Measurements from ENCODE around the gene NKD1.

NKD1 gene

DNA sequence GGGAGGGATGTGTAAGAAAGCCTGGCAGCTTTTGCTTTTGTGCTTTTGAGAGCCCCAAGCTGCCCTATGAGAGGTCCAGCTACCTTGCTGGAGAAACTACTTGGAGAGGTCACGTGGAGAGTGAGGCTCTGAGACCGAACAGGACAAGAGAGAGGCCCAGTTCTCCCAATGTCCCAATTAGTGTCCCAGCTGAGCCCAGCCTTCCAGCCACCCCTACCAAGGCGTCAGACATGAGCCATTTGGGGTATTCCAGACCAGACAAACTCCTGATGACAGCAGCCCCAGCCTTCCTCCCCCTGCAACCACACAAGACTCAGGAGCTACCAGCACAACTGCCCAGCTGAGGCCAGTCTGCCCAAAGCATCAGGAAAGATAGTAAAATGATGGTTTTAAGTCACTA lies 35.0 kb downstream of the NKD1 start:
- no peak for DNase-seq

DNA sequence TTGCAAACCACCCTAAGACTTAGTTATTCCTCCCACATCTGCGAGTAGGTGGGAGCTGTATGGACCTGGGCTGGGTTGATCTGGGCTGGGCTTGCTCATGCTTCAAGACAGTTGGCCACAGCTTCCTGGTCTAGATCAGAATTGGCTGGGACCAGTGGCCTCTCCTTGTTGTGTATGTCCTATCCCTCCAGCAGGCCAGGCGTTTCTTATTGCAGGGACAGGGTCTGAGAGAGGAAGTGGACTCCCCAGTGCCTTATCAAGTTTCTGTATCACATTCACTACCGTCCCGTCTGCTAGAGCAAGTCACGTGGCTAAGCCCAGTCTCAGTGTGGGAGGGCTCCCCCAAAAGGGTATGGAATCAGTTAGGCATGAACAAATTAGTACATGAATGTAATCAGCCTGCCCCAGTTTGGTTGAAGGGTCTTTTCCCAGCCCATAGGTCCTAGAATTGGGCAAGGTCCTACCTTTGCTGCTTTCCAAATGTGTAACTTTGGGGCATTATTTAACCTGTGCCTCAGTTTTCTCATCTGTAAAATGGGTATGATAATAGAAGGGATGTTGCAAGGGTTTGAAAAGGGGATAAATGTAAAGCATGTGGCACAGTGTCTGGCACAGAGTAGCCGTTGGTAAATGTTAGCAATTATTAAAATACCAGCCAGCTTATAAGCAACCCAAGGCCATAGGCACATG lies 36.0 kb downstream of the NKD1 start:
- no peak for DNase-seq

DNA sequence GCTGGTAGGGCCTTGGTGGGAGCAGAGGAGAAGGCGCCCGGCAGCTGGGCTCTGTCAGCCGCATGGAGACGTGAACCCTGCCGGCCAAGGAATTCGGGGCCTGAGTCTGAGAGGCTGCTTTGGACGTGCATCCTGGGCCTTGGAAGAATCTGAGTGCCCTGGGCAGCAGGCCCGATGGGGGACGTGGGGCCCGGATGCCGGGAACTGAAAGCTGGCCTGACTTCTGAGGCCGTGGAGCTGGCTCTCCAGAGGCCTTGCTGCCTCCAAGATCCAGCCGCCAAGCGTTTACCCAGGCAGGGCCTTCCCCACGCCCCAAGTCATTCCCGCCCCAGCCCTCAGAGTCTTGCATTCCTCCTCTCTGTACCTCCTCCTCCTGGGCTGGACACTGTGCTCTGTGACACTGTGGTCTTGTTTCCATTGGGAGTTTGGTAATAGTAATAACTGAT lies 37.2 kb downstream of the NKD1 start:
- DNase-seq: no peak

DNA sequence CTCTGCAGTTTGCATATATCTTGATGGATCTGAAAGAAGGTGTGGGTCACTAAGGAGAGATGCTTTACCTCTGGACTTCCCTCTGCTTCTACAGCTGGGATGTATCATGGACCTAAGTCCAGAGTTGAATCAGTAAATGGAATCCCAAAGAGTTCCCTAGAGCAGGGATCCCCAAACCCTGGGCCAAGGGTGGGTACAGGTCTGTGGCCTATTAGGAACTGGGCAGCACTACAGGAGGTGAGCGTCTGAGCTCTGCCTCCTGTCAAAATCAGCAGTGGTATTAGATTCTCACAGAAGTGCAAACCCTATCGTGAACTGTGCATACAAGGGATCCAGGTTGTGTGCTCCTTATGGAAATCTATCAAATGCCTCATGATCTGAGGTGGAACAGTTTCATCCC lies 39.3 kb downstream of the NKD1 start:
- no peak for DNase-seq

DNA sequence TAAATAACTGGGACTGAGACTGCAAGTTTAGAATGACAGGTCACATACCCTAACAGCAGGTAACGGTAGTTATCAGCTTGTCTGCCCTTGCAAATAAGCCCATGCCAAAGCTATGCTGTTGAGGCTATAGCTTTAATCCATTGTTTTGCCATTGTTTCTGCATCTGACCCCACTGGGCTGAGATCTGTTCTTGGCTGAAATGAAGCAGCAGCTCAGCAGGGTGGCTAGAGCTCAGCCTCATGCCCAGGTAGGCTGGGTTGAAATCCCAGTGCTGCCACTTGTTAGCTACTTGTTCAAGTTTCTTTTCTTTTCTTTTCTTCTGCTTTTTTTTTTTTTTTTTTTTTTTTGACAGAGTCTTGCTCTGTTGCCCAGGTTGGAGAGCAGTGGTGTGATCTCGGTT lies 40.1 kb downstream of the NKD1 start:
- no peak for DNase-seq

DNA sequence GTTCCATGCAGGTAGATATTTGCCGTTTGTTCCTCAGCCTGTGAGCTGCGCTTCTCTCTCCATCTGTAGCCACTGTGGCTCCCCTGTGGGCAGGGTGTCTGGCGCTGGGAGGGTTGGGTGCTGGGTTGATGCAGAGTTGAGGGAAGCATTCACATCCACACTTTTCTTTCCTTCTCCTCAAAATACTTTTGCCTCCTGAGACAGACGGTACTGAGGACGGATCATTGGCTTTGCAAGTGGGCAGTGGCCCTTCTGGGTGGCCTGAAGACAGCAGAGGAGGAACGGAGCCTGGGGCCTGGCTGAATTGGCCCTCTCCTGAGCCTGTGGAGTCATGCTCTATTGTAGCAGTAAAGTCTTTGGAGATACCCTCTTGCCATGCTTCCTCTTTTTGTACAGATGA lies 43.0 kb downstream of the NKD1 start:
- DNase-seq: no peak

DNA sequence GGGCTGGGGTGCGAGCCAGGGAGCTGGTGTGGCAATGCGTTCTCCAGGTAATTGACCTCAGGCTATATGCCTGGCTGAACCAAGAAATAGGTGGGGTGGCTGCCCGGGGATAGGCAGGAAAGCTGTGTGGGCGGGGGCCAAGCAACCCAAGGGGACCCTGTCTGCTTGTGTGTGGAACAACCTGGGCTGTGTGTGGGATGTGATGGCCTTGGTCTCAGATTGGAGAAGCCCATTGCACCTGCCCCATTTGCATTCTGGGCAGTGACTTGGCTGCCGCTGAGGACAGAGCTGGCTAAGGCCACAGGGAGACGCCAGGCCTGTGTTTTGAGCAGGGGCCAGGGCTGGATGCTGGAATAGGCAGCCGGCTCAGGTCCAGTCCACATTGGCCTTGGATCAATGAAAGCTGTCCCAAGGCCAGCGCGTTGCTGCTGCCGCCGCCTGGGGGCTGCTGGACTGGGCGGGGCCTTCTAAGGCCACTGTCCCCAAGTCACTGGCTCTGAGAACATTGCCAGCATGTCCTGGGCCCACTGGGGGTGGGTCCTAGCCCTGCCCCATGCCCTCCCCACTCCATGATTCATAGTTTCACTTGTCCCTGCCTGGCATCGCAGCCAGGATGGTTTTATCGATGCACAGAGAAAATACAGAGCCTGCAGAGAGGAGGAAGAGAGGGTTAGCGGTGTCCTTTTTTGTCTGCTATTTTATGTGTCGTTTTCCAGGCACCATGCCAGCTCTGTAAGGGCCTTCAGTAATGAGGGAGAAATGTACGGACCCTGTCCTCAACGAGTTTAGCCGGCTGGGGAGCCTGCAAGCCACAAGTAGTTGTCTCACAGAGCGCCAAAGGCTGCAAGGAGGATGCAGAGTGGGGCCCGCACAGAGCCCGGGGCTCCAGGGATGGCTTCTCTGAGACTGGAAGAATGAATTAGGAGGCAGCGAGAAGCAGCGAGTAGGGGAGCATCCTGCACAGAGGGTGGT lies 43.9 kb downstream of the NKD1 start:
- no peak for DNase-seq

DNA sequence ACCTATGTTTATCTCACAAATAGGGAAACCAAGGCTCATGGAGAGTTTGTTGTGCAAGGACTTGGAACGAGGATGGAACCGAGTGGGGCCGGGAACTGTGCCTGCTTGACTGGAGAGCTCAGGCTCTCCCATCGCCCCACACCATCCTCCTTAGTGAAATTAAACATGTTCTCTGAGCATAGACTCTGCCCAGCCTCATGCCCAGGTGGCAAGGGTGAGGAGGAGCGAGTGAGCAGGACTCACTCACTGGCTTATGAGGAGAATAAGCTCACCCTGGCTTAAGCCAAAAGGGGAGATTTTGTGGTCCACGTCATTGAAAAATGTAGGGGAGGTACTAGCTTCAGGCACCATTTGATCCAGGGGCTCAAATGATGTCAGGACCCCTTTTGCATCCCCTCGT lies 44.8 kb downstream of the NKD1 start:
- no peak for DNase-seq

DNA sequence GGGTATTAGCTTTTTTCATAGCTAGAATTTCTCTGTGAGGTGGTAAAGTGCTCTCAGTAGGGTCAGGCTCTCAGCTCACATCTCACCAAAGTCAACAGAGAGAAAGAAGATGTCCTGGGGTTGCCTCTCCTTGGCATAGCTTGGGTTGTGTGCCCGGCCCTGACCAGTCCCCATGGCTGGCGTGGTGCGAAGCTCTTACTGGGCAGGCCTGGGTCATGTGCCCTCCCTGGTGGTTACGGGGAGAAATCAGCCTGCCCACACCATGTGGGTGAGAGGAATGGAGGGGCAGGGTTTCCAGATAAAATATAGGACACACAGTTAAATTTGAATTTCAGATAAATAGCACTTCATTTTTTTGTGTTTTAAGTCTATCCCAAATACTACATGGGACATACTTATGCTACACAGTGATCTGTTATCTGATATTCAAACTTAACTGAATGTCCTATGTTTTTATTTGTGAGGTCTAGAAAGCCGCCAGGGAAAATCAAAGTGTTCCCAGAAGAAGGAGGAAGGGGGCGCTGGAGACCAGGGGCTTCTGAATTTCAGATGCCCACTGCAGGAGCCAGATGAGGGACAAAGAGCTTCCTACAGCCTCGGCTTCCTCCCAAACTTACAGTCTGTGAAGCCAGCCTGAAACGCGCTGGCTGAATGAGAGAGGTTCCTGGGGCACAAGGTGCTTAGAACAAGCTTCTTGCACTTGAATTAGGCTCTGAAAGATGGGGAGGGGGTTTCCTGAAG lies 45.4 kb downstream of the NKD1 start:
- no peak for DNase-seq

DNA sequence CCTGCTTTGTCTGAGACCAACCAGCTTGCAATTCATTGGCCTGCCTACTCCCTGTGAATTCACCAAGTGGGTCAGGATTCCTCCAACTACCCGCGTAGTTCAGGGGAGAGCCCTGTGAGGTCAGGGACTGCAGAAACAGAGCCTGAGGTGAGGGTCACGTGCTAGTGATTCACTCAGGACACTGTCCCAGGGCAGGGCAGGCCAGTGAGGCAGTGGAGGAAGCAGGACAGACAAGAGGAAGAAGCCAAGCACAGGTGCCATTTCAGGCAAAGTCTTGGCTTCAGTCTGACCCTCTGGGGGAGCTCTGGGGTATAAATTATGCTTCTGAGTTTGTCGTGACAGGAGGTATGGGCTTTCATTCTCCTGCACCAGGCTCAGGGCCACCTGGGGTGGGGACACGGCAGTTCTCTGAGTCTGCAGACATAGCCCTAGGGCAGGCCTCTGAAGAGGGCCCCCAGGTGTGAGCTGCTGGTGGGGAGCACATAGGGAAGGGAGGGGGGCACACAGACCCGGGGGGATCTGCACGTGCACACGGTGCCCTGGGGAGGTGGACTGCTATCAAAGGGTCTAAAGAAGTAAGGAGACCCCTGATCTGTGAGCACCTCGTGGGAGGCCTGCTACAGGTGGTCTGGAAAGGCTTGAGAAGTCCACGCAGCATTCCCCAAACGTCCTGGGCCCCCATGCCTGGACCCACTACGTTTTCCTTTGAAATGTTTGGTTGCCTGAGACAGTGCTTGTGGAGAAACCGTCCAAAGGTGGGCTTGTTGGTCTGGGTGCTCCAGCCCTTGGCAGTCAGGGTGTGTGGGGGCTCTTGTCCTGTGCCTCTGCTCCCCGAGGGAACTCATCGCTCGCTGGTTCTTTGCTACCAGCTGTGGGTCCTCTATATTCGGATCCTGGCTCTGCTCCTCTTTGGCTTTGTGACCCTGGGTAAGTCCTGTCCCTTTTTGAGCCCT lies 46.4 kb downstream of the NKD1 start:
- DNase-seq: no peak

DNA sequence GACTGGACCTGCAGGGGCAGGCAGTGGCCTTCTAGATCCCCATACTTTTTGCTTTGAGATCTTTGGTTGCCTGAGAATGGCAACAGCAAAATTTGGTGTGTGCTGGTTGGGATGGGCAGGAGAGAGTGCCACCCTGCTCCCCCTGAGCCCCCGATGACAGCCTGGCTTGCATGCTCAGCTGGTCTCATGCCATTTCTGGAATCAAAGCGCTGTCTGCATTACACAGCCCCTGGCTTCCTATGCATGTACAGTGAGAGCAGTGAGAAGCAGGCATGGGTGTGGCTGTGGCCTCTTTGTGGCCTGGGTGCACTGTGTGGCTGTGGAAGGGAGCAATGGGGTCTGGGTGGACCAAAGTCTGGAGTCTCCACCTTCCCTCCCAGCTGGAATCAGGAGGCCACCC lies 47.7 kb downstream of the NKD1 start:
- no peak for DNase-seq

DNA sequence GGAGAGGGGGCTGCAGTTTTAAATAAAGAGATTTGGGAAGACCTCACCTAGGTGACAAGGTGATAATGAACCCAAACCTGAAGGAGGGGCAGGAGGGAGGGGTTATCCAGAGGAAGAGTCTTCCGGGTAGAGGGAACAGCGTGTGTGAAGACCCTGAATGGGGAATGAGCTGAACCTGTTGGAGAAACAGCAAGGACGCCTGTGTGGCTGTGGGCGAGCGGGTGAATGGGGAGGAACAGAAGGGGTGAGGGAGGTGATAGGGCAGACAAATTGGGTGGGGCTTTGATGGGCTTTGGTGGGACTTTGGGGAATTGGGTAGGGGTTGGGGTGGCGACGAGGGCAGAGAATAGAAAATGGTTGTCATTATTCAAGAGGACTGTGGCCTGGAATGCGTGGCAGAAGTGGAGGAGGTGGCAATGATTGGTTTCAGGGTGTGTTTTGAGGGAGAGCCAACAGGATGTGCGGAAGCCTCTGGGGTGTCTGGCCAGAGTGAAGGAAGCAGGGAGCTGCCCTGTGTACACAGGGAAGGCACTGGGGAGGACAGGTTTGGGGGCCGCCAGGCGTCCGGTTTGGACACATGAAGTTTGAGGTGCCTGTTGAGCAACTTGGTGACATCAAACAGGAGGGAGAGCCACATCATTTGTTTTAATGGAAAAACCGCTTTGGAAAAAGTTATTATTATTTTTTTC lies 48.7 kb downstream of the NKD1 start:
- no peak for DNase-seq

DNA sequence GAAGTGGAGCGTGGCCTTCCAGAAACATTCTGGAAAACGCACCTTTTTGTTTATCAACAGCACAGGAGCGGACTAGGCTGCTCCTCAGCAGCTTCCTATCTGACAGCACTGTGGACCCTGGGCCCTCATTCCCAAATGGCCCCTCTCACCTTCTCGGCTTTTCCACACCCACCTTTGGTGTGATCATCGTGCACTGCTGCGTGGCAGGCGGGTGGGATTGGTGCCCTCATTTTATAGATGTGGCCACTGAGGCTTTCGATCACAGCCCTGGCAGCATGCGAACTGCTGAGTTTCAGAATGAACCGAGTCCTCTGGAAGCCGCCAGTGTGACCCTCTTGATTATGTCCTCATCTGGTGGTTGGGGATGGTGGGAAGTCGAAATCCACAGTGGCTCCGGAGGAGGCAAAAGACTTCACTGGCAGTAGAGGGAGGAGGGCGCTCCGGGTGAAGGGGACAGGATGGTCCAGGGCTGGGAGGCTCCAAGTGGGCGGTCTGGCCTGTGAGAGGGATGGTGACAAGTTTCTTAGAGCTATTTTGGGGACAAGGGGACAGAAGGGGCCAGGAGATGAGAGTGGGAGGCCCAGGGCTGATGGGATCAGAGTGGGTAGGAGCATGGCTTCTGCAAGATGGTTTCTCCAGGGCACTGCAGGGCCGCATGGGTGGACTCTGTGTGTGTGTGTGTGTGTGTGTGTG lies 49.5 kb downstream of the NKD1 start:
- no peak for DNase-seq

DNA sequence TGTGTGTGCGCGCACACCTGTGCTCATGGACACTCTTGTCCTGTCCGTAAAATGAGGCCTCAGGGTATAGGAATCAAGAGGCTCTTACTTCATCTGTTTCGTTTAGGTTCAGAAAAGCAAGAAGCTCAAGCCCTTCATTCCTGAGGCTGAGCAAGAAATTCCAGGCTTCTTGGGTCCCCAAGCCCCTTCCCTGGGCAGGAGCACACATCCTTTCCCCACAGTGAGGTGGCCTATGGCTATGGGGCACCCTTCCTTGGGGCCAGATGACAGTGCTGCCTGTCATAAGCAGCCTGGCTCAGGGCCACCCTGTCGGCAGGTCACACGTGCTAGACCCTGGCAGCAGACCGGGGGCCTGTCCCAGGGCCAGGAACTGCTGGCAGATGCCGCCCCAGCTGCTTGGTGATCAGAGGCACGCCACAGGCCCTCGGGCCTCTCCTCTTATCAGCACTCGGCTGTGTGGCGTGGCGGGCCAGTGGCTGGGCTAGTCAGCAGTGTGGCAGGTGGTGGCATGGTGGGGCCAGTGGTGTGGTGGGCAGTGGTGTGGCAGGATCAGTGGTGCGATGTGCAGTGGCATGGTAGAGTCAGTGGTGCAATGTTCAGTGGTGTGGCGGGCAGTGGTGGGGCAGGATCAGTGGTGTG lies 50.2 kb downstream of the NKD1 start:
- no peak for DNase-seq

DNA sequence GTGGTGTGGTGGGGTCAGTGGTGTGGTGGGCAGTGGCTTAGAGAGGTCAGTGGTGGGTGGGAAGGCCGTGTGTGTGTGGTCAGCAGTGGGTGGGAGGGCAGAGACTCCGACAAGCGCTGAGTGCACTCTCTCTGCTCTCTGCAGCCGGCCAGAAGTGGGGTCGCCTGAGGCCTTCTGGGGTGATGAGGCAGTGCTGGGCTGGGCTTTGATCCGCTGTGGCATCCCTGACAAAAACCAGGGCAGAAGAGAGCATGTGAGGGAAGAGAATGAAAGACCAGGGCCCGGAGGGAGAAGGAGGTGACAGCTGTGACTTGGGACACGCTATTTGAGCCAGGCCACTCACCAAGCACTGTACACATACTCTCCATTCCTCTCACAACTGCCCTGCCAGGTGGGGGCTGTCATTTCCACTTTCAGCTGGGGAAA lies 50.8 kb downstream of the NKD1 start:
- DNase-seq: no peak

DNA sequence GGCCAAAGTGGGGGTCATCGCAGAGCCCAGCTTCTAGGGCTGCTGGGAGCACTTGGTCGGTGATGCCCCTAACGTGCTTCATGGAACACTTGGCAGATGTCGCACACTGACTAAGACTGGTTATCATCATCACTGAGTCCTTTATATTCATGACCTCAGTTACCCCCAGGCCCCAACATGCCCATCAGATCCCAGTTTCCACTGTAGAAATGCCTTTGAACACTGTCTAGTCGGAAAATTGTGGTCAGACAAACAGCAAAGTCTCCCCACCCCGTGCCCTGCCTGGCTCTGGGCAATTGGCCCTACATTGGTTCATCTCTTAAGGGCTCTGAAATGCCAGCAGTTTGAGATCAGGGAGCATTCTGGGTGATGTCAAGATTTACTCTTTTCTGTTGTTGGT lies 51.3 kb downstream of the NKD1 start:
- DNase-seq: no peak

DNA sequence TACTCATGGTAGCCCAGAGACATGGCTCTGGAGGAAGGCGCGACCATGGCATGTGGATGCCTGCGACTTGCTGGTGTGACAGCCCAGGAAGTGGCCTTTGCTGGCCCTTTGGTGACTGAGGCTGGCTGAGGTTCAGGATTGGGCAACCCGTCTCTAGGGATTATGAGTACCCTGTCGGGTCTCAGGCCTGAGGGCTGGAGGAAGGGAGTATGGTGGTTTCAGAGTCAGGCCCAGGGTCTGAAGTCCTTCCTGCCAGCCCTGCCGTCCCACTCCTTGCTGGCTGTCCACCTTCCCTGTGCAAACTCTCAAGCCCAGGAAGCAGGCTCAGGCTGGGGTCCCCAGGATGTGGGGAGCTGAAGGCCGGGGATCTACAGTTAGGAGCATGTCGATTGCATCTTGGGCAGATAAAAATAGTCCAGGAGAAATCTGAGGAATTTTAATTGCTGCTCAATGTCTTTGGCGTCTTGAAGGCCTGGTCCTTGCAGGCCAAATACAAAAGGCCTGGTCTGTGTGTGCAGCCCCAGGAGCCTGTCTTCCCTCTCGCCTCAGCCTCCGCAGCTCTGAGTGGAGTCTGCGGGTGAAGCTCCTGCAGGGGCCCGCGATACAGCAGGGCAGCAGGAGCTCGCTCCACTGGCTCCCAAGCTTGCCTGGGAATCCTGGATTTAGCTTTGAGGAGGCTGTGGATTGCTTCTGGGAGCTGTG lies 52.5 kb downstream of the NKD1 start:
- DNase-seq: no peak

DNA sequence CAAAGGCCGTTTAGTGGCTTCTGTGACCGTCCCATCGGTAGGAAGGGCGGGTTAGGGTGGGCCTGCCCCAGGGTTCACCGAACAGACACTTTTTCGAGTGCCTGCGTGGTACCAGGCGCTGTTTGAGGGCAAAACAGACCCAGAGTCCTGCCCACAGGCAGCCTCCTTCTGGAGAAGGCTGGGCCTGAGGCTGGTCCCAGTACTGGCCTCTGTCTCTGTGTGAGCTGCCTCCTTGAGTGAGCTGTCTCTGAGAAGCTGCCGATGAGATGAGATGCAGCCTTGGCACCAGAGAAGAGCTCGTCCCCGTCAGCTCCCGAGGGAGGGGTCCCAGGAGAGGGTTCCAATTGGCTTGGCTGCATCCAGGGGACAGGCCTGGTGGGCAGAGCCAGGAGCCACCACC lies 53.1 kb downstream of the NKD1 start:
- DNase-seq: no peak

DNA sequence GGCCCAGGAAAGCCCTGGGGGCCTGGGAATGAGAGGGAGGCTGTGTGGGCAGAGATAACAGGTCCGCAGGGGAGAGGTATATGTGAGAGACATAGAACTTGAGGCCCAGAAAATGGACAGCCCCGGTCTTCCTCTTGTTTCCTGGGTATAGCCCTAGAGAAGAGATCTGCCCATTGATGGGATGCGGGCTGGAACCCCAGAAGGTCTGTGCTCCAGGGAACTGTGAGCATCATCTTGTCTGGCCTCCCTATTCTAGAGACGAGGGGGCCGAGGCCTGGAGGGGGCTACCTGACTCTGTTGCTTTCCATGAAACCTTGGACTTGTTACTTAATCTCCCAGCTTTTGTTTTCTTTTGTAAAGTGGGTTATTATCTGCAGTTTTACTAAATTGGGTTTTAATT lies 53.9 kb downstream of the NKD1 start:
- DNase-seq: no peak

Measured in CD4-positive, alpha-beta T cell treated with Interleukin-1 beta for 1 hour (primary cell).